HK-2 (cell line): ENCODE measurements around the gene DLG2.
A peak's percentile ranks its signal among the peaks of the same experiment; 100 is the strongest.
"Not testable (repeated sequence)": the region's sequence is repeated elsewhere in the genome, so short reads cannot be mapped to it uniquely, and the experiment has no call there.

Experiments used
- DNase-seq: peaks from one replicate; pipeline ENCODE4 v3.0.0-alpha.2; 2018; ENCODE audit not compliant: unreplicated experiment

Gene DLG2

DNA sequence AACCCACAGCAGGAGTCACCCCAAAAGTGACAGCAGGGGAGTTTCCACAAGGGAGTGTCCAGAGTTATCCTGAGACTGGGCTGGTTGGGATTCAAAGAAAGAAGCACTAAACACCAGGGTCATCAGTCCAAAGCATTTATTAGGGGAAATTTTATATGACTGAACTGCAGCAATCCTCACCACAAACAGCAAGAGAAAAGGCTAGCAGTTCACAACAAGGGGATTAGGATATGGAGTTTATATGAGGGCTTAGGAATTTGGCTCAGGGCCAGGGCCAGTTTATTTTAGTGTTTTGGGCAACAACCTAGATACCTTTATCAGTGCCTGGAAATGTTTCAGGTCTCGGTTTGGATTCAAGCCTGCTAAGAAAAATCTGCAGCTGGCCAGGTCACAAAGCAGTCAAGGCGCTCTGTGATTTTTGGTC is 16.1 kb upstream of the DLG2 start:
- no peak for DNase-seq

DNA sequence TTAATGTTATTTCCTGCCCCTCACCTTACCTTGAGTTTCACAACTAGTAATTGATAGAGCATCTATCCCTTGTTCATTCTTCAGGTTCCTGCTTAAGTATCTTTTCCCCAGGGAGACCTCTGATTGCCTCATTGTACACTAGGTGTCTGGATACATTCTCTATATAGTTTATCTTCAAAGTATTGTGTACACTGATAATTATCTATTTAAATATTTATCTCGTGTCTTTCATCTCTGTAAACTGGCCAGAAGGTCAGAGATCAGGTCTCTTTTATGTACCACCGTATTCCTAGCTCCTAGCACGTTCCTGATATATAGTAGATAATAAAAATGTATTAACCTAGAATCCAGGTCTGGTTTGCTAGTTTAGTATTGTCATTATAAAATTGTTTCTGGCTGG is 7.6 kb upstream of the DLG2 start:
- DNase-seq: no peak

DNA sequence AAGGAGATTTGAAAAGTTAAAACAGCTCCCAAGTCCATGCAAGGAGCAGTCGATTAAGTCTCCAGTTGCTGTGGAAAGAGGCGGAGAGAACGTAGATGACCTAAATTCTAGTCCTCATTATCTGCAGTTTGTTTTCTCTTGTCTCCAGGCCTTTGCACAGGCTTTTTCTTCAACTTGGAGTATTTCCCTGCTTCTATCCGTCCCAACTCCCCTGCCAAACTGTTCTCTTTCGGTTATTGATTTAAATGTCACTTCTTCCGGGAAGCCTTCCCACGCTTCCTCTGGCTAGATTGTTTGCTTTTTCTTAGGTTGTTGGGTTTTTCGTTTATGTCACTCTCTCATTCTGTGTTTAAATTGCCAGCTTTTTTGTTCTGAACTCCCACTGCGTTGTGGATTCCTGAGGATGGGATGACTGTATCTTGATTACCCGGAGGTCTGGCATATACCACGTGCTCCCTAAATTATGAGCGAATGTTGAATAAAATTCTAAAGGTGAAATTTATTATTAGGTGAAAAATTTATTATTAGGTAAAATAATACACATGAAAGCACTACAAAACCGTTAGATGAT is 1.7 kb upstream of the DLG2 start:
- DNase-seq: no peak

- DNase-seq: peak; percentile 93
Measured at GRCh38 chr11:85627998-85628770, 1.0 kb upstream of the DLG2 start, which contains the start of gene TMEM126B. Gene TMEM126B, plus strand, starts transcription at chr11:85628593. Its CDS starts 15 bp downstream, at chr11:85628608.

DNA sequence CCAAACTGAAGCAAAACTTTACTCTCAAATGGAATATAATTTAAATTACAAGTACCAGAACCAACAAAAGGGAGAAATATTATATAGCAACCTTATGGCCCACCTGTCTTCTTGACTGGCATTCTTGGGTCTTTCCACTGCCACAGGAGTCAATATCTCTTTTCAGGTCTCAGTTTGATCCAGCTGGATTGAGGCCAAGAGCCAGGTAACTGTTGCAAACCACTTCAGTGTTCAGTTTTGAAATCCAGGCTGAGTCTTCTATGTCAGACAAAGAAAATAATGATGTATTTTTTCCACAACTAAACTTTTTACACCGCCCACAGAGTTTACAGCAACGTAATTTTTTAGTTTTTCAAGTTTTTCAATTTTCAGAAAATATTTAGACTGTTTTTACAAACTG is 648 bp downstream of the DLG2 start:
- DNase-seq: no peak

DNA sequence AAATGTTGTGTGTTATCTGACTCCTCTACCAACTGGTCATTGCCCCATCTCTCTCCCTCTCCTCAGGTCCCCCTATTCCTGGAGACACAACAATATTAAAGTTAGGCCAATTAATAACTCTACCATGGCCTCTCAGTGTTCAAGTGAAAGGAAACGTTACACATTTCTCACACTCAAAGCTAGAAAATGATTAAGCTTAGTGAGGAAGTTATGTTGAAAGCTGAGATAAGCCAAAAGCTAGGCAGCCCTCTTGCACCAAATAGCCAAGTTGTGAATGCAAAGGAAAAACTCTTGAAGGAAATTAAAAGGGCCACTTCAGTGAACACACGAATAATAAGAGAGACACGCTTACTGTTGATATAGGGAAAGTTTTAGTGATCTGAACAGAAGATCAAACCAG is 6.9 kb downstream of the DLG2 start:
- no peak for DNase-seq

- no peak for DNase-seq
Measured at GRCh38 chr11:85619499-85619898, 7.6 kb downstream of the DLG2 start.

GRCh38 chr11:85611643-85612042 is 15.5 kb downstream of the DLG2 start:
- DNase-seq: not testable (repeated sequence)

GRCh38 chr11:85609286-85609685 is 17.9 kb downstream of the DLG2 start:
- not testable (repeated sequence) for DNase-seq

GRCh38 chr11:85608621-85609020 is 18.5 kb downstream of the DLG2 start:
- not testable (repeated sequence) for DNase-seq

DNA sequence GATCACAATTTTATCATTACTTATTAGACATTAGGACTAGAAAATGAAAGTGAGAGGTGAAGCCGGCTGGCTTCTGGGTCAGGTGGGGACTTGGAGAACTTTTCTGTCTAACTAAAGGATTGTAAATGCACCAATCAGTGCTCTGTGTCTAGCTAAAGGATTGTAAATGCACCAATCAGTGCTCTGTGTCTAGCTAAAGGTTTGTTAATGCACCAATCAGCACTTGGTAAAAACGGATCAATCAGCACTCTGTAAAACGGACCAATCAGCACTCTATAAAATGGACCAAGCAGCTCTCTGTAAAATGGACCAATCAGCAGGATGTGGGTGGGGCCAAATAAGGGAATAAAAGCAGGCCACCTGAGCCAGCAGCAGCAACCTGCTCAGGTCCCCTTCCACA is 20.9 kb downstream of the DLG2 start:
- DNase-seq: not testable (repeated sequence)

GRCh38 chr11:85603220-85603619 is 23.9 kb downstream of the DLG2 start:
- no peak for DNase-seq

DNA sequence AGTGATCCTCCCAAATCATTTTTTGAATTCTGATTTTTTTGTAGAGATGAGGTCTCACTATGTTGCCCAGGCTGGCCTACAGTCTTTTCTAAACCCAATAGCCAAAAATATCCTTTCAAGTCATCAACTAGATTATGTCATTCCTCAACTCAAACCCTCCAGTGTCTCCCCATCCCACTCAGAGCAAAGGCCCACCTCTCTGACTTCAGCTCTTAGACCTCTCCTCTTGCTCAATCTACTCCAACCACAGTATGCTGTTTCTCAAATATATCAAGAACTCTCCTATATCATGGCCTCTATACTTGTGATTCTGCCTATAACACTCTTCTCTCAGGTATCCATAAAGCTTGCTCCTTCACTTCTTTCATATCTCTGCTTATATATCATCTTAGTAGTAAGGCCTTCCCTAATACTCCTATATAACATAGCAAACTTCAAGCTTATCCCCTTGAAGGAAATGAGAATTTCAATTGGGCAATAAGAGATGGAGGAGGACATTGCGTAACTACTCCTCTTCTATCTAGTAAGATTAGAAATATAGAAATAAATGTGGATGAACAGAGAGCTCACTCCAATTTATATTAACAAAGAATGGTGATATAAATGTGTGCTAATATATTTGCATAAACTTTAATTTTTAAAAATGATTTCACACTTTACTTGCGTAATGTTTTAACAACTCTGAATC is 24.5 kb downstream of the DLG2 start:
- DNase-seq: no peak

GRCh38 chr11:85599083-85599482 is 28.1 kb downstream of the DLG2 start:
- no peak for DNase-seq

GRCh38 chr11:85596886-85597285 is 30.3 kb downstream of the DLG2 start:
- DNase-seq: no peak

DNA sequence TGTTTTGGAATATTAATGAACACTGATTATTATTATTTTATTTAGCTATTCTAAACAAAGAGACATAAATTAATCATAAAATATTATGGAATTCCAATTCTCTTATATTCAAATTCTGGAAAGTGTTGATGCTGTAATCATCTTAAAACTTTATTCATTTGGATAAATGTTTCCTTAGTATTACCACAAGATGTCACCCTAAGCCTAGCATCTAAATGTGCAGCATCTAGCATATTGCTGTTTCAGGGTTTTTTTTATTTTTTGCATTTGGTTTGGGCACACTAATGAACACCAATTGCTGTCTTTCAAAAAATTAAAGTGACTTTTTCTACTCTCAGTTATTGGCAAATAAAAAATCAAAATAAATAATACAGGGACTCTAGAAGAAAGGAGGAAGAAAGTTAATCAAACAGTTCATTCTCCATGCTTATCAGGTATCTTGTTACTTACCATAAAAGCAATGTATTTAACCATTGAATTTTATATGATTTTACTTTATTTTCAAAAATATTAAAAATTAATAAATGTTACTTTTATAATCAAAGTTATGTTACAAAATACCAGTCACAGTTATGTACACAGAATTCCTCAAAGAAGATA is 31.8 kb downstream of the DLG2 start:
- no peak for DNase-seq

DNA sequence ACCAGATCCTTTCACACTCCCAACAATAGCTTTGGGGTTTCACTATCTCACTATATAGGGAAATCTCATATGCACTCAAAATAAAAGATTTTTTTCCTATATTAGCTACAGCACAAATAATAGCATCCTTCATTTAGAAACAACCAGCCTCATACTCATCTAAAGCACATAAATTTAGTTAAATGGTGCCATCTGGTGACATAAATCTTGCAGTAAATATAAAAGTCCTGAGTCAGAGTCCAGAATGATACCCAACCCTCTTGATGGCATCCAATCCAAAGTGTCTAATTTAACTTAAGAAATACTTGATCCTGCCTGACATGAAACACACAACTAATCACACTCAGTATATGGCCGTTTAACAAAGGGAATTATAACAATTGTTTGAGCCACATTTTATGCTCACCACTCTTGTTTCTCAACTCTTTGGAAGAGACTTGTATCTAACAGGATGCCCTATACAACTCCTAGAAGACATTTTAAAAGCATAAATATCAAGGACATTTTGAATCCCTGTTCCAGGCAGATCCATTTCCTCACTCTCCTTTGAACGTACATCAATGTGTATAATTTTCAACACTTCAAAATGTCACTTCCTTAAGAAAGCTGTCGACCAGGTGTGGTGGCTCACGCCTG is 36.2 kb downstream of the DLG2 start:
- no peak for DNase-seq

GRCh38 chr11:85589373-85589772 is 37.8 kb downstream of the DLG2 start:
- DNase-seq: no peak

- DNase-seq: no peak
Measured at GRCh38 chr11:85582111-85582510, 45.0 kb downstream of the DLG2 start.

DNA sequence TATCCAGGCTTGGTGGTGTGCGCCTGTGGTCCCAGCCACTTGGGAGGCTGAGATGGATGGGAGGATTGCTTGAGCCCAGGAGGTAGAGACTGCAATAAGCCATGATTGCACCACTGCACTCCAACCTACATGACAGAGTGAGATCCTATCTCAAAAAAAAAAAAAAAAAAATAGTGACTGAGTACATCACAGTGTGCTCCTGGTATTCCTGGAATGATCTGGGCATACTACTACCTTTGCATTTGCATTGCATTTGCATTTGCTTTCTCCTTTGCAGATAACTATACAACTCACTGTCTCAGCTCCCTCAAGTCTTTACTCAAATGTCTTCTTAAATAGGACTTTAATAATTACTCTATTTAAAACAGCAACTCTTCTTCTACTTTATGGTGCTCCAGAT is 51.8 kb downstream of the DLG2 start:
- DNase-seq: no peak

DNA sequence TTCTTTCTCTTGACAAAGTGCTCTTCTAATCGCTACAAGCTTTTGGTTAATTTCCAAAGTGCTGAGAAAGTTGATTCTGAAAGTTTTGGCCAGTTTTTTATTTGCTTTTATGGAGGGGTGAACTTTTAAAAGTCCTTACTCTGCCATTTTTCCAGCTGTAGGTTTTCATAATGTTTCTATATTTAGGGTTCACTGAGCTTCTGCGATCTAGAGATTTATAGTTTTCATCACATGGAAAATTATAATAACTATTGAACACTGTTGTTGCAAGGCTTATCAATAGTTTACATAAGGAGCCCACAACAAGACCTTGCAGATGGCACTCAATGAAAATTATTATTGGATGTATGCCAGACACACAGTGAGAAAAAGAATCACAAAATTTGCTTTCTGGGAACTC is 55.1 kb downstream of the DLG2 start:
- no peak for DNase-seq

DNA sequence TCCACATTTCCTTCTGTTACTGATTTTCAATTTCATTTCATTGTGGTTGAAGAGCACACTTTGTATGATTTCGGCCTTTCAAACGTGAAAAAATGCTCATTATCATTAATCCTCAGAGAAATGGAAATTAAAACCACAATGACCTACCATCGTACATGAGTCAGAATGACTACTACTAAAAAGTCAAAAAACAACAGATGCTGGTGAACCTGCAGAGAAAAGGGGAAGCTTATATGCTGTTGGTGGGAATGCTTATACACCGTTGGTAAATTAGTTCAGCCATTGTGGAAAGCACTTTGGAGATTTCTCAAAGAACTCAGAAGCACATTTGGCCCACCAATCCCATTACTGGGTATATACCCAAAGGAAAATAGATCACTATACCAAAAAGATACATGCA is 57.6 kb downstream of the DLG2 start:
- DNase-seq: no peak
